ENCODE results near the gene DGCR6L. TPM values are rescaled to one million over a fixed set of nuclear protein-coding genes. Genes with fewer than 3 reads are reported as not detected.
A peak's percentile ranks its signal among the peaks of the same experiment; 100 is the strongest.
"Not testable (repeated sequence)": the region's sequence is repeated elsewhere in the genome, so short reads cannot be mapped to it uniquely, and the experiment has no call there.

Gene DGCR6L
- polyA plus RNA-seq, 2 of the 4 experiments (the other 2 are of a cell fraction): 17.9 to 26.1 TPM

- H3K4me1 ChIP-seq: no peaks in the 10 kb centered on the region
- H3K4me3 ChIP-seq: no peak overlapping the region
- no peaks in the 10 kb centered on the region for H3K9me3 ChIP-seq
- 80% methylated on average over 1 of the region's 10 CpGs for WGBS (ENCODE audit: missing lambda C conversion rate)
- no peak for DNase-seq (ENCODE audit: low read depth in 1 of 2, low spot score in 1 of 2)
- no peak for FAIRE-seq
- ChIA-PET POLR2A (no interaction called here), CTCF (interaction anchor here (1.2 to 3.9 kb wide), 2 partner anchors 28 to 133 kb away, joined by 3 to 23 read pairs; no protein-coding TSS in a partner anchor)
- H3K4me2 ChIP-seq: no peak overlapping the region
- no peak for ATAC-seq
- H3K27ac ChIP-seq: no peak overlapping the region
- TF ChIP-seq JUNB (IDR thresholded peaks at IDR 0.05) (no peak), CTCF (IDR thresholded peaks at IDR 0.05) (no peak)
Measured at GRCh38 chr22:20290045-20290392, 29.8 kb downstream of the DGCR6L start.

GRCh38 chr22:20289182-20290044 lies 30.4 kb downstream of the DGCR6L start:
- CTCF ChIA-PET: interaction anchor here (1.2 to 6.9 kb wide), 3 partner anchors 28 to 135 kb away, joined by 3 to 92 read pairs (median 23); no protein-coding TSS in a partner anchor
- FAIRE-seq; H3K4me3 ChIP-seq; H3K4me2 ChIP-seq; H3K27ac ChIP-seq; POLR2A ChIA-PET; ATAC-seq; DNase-seq (ENCODE audit: low read depth in 1 of 2, low spot score in 1 of 2); H3K9me3 ChIP-seq; H3K4me1 ChIP-seq: not testable (repeated sequence)
- WGBS (ENCODE audit: missing lambda C conversion rate): 67% methylated on average over 12 of the region's 23 CpGs

- H3K9me3 ChIP-seq; H3K27ac ChIP-seq; H3K4me2 ChIP-seq; POLR2A ChIA-PET; DNase-seq (ENCODE audit: low read depth in 1 of 2, low spot score in 1 of 2); FAIRE-seq; ATAC-seq; H3K4me3 ChIP-seq; H3K4me1 ChIP-seq: not testable (repeated sequence)
- CTCF ChIA-PET: interaction anchor here (1.1 to 6.9 kb wide), 4 partner anchors 9 to 132 kb away, joined by 8 to 92 read pairs (median 17); no protein-coding TSS in a partner anchor
- 49% methylated on average over 10 of the region's 20 CpGs for WGBS (ENCODE audit: missing lambda C conversion rate)
Measured at GRCh38 chr22:20286784-20287423, 33.0 kb downstream of the DGCR6L start.

- H3K4me2 ChIP-seq; H3K27ac ChIP-seq; POLR2A ChIA-PET; H3K9me3 ChIP-seq; FAIRE-seq; DNase-seq (ENCODE audit: low read depth in 1 of 2, low spot score in 1 of 2); H3K4me1 ChIP-seq; H3K4me3 ChIP-seq: not testable (repeated sequence)
- peak; percentile 3 to 6; a peak in 2 of 6 replicates for ATAC-seq
- WGBS (ENCODE audit: missing lambda C conversion rate): 0% methylated on average over 2 of the region's 8 CpGs
- CTCF ChIA-PET: interaction anchor here (0.6 to 6.9 kb wide), 10 partner anchors 9 to 132 kb away, joined by 3 to 92 read pairs (median 5); partner anchors contain the start of gene DGCR6L
Measured at GRCh38 chr22:20286312-20286660, 33.6 kb downstream of the DGCR6L start.

GRCh38 chr22:20285473-20286311 lies 34.2 kb downstream of the DGCR6L start:
- peak; percentile 29 to 56 for DNase-seq (ENCODE audit: low read depth in 1 of 2, low spot score in 1 of 2)
- CTCF ChIA-PET: interaction anchor here (0.5 to 6.9 kb wide), 18 partner anchors 9 to 131 kb away, joined by 3 to 92 read pairs (median 4); partner anchors contain the start of gene DGCR6L
- POLR2A ChIA-PET, H3K4me1 ChIP-seq, H3K4me2 ChIP-seq, H3K9me3 ChIP-seq, H3K4me3 ChIP-seq, H3K27ac ChIP-seq, FAIRE-seq: not testable (repeated sequence)
- TF ChIP-seq SMC3 (IDR thresholded peaks at IDR 0.05) (peak; percentile 85), RAD21 (conservative IDR thresholded peaks at IDR 0.05 in 1 of 2, IDR thresholded peaks at IDR 0.05 in 1 of 2) (peak; percentile 81 to 84), CTCF (IDR thresholded peaks at IDR 0.05) (peak; percentile 55)
- WGBS (ENCODE audit: missing lambda C conversion rate): no CpG with 5 or more reads among the region's 12 CpGs
- peak; percentile 72 to 93 for ATAC-seq
